GM06990 (cell line): ENCODE data around the gene EEPD1.

ENCODE experiments used
- DNase-seq: peaks from one replicate; pipeline ENCODE4 v3.0.0-alpha.2; 2011; ENCODE audit not compliant: insufficient read length; ENCODE audit errors: extremely low read depth
- H3K27me3 ChIP-seq: replicated peaks from 2 replicates; pipeline ENCODE4 v1.6.0; 2011; ENCODE audit warnings: low read length; ENCODE audit not compliant: control insufficient read depth, insufficient read depth
- H3K36me3 ChIP-seq: 2 replicates; pipeline ENCODE4 v1.5.1; 2011; ENCODE audit warnings: low read length; ENCODE audit not compliant: control insufficient read depth, insufficient read depth
- H3K4me3 ChIP-seq: replicated peaks from 2 replicates; pipeline ENCODE4 v1.5.1; 2011; ENCODE audit warnings: low read depth, mild to moderate bottlenecking, control low read depth, low read length
- CTCF ChIP-seq: IDR thresholded peaks from 2 replicates; pipeline ENCODE4 v1.5.1; 2011; ENCODE audit warnings: low read length, control low read depth, mild to moderate bottlenecking, inconsistent platforms; ENCODE audit not compliant: insufficient read depth, poor library complexity, severe bottlenecking

EEPD1 gene

GRCh38 chr7:36296284-36296683, 143.2 kb downstream of the EEPD1 start:
- TF ChIP-seq CTCF = no peak
- H3K36me3 ChIP-seq = no peaks in the 10 kb centered on the region
- no peak overlapping the region for H3K4me3 ChIP-seq
- DNase-seq = no peak
- H3K27me3 ChIP-seq = no peaks in the 10 kb centered on the region

- Histone ChIP-seq H3K36me3 (no peaks in the 10 kb centered on the region), H3K27me3 (no peaks in the 10 kb centered on the region), H3K4me3 (no peak overlapping the region)
- DNase-seq = no peak
- TF ChIP-seq CTCF = no peak
Observed at GRCh38 chr7:36297364-36298009, 144.4 kb downstream of the EEPD1 start.

- no peak for TF ChIP-seq CTCF
- Histone ChIP-seq H3K27me3 (no peaks in the 10 kb centered on the region), H3K4me3 (no peak overlapping the region), H3K36me3 (no peaks in the 10 kb centered on the region)
- DNase-seq = no peak
Observed at GRCh38 chr7:36298106-36298505, 145.1 kb downstream of the EEPD1 start.

- Histone ChIP-seq H3K36me3 (no peaks in the 10 kb centered on the region), H3K4me3 (no peak overlapping the region), H3K27me3 (no peaks in the 10 kb centered on the region)
- TF ChIP-seq CTCF = no peak
- DNase-seq = no peak
Observed at GRCh38 chr7:36299223-36299774, 146.2 kb downstream of the EEPD1 start.

DNA sequence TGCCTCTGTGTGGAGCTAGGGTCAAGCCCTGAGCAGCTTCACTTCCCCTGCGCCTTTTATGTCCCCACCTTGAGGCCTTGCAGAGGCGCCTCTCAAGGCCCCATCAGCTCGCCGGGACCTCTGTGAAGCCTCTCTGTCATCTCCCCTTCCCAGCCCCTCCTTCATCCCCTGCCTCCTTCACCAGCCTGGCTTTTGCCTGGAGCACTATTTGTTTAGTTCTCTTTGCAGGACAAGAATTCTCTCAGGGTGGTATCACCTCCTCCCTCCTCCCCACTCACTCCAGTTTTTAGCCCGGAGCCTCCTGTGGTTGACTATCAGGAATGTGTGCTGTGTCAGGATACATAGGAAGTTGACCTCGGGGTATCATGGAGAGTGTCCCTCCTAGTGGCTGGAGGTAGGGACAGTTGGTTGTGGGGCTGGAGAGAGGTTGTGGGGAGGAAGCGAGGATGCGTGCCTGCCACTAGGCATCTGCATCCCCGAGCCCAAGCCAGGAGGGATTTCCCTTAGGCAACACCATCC, 146.8 kb downstream of the EEPD1 start:
- Histone ChIP-seq H3K36me3 (no peaks in the 10 kb centered on the region), H3K27me3 (no peaks in the 10 kb centered on the region), H3K4me3 (no peak overlapping the region)
- no peak for DNase-seq
- TF ChIP-seq CTCF = no peak
